Heart left ventricle (tissue), 16 donors: Measurements from ENCODE around the gene SIN3A. TPM values are rescaled to one million over a fixed set of nuclear protein-coding genes. Genes with fewer than 3 reads are reported as not detected.

Experiments
- ATAC-seq, 4 donors: fragments of 200-7000 bp; cut with Tn5 transposase; one replicate each; pipeline ENCODE4 v1.9.1; 2020 to 2022; ENCODE audit warnings: moderate library complexity in 4 of 4, mild to moderate bottlenecking in 3 of 4, moderate number of reproducible peaks in 1 of 4
- DNase-seq, 5 donors: peaks; one replicate each; pipeline ENCODE4 v3.0.0-alpha.2; 2020
- H3K27ac ChIP-seq, 12 donors: fragments of 200-600 bp; sonication (generic) in 4 of 12; one replicate each; pipeline versions ENCODE4 v1.5.0 to v1.8.0; 2016 to 2022; ENCODE audit warnings: mild to moderate bottlenecking in 2 of 12
- H3K27me3 ChIP-seq, 9 donors: fragments of 200-600 bp; sonication (generic) in 2 of 9; one replicate each; pipeline versions ENCODE4 v1.5.1 to v1.8.0; 2016 to 2022; ENCODE audit warnings: mild to moderate bottlenecking in 3 of 9
- H3K36me3 ChIP-seq, 9 donors: fragments of 200-600 bp; sonication (generic) in 2 of 9; one replicate each; pipeline versions ENCODE4 v1.5.0 to v1.8.0; 2018 to 2022; ENCODE audit warnings: mild to moderate bottlenecking in 2 of 9
- H3K4me1 ChIP-seq, 12 donors: fragments of 200-600 bp; sonication (generic) in 4 of 12; one replicate each; pipeline versions ENCODE4 v1.5.0 to v1.8.0; 2016 to 2022; ENCODE audit warnings: mild to moderate bottlenecking in 3 of 12
- H3K4me3 ChIP-seq, 12 donors: fragments of 200-600 bp; sonication (generic) in 4 of 12; one replicate each; pipeline versions ENCODE4 v1.5.0 to v1.8.0; 2017 to 2022; ENCODE audit warnings: mild to moderate bottlenecking in 9 of 12, moderate library complexity in 4 of 12
- H3K9me3 ChIP-seq, 12 donors: fragments of 200-600 bp; sonication (generic) in 4 of 12; one replicate each; pipeline versions ENCODE4 v1.5.0 to v1.8.0; 2016 to 2022; ENCODE audit warnings: mild to moderate bottlenecking in 1 of 12
- POLR2A ChIP-seq, 2 donors: fragments of 450-650 bp; IDR thresholded peaks; one replicate each; pipeline ENCODE4 v1.6.1; 2017; ENCODE audit warnings: antibody characterized with exemption in 2 of 2, mild to moderate bottlenecking in 2 of 2, moderate library complexity in 2 of 2
- WGBS, 4 donors: extraction: QIAGEN DNeasy Blood & Tissue Kit in 2 of 4; methylation state at CpG; one replicate each; pipeline versions ENCODE4 v1.1.5 to v1.1.7; 2013 to 2018; 5-methylcytosine and 5-hydroxymethylcytosine counted together
- intact Hi-C, 10 donors: fragments of 100-400 bp; cut with DNase I; formaldehyde crosslinking; loops; one replicate each; pipeline versions ENCODE4 v1.11.1 to v1.14.2; 2022
- polyA plus RNA-seq, 2 donors: library from polyadenylated mRNA; stranded (reverse); fragments of 200-250 nt; gene quantifications; one replicate each; pipeline ENCODE4 v1.2.3, GENCODE V29; 2013
- total RNA-seq, 9 donors: library from RNA; depleted of rRNA in 2 of 9; stranded (reverse); fragments of >200 nt in 2 of 9; fragmentation: NEBNext Ultra II Directional in 3 of 9; extraction: Animal tissue kit (Norgen Biotek cat#: 25700) in 3 of 9; gene quantifications; one replicate each; pipeline versions ENCODE4 v1.1.0 to v1.2.4, GENCODE V29; 2016 to 2023
- TF ChIP-seq, protein P1 (sequence below), 12 donors: fragments of 200-600 bp; sonication (generic) in 4 of 12; IDR thresholded peaks; one replicate each; pipeline versions ENCODE4 v1.5.0 to v1.8.0; 2018 to 2022; ENCODE audit warnings: antibody characterized with exemption in 12 of 12, mild to moderate bottlenecking in 5 of 12
- donor health status: ischemic (EF 13 %, LVEDD 7.1; RV severe dilation, severe dysfunction).
- donor health status: healthy with polysubstance abuse.
- donor health status: DM: no; HTN: yes; CAD: no.
- donor health status: DM: no; HTN: no; CAD: no.
- donor health status: ischemic (EF 25% LVEDD 6.9; RV normal size, moderate dysfunction).
- donor health status: ischemic (EF 25% LVEDD 5.7; RV mildly dilated, moderate dysfunction).
- donor health status: healthy.
- donor health status: DM: yes; HTN: yes; CAD: no.
- donor health status: ischemic (EF 35%, LVEDD 5.7; RV mildly dilated, moderate dysfunction).
- donor health status: nonischemic (EF 11% LVEDD 7.7; RV severe dilation, severe dysfunction).
- donor health status: DM: yes; HTN: yes; CAD: no.
- donor health status: PGD.
- donor health status: ischemic (EF 29% LVEDD 5.4; RV normal size, mild dysfunction).
- donor health status: nonischemic (EF 23%, LVEDD 6.1; RV moderate dilation, normal function).

The SIN3A gene
- total and polyA plus RNA-seq, 11 donors, result 5.6 to 43.5 (median 31.3) TPM

DNA sequence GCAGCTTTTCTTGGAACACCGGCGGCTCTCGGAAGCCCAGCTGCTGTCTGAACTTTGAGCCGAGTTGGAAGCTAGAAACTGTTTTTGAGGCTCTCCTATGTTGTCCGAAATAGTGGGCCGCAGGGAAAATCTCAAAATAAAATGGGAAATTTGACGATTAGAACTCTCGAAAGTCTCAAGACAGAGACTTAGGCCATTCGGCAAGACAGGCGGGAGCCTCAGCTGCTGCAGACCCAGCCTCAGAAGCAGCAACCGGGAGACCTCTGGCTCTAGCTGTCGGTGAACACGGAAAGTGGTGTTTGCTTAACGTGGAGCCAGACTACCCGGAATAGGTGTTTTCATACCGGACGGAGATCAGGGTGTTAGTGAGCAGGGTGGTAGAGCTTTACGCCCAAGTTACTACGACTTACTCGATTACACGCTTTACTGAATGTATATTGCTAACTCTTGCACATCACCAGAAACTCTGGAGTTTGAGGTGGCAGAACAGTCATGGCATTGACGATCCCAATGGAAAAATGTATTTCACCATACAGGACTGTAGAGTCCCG lies 82.7 kb downstream of the SIN3A start:
- intact Hi-C loops, result loop anchor here in 8 of 10 donors (1.0 to 10.0 kb wide), 10 partner anchors 34 to 434 kb away; partner anchors contain the start of genes SIN3A (in 7 of the 8), IMP3 (in 1 of the 8), SNUPN (in 1 of the 8) and SNX33 (in 1 of the 8)
- TF ChIP-seq POLR2A (IDR thresholded peaks at IDR 0.05), result no peak
- TF ChIP-seq, protein P1, sequence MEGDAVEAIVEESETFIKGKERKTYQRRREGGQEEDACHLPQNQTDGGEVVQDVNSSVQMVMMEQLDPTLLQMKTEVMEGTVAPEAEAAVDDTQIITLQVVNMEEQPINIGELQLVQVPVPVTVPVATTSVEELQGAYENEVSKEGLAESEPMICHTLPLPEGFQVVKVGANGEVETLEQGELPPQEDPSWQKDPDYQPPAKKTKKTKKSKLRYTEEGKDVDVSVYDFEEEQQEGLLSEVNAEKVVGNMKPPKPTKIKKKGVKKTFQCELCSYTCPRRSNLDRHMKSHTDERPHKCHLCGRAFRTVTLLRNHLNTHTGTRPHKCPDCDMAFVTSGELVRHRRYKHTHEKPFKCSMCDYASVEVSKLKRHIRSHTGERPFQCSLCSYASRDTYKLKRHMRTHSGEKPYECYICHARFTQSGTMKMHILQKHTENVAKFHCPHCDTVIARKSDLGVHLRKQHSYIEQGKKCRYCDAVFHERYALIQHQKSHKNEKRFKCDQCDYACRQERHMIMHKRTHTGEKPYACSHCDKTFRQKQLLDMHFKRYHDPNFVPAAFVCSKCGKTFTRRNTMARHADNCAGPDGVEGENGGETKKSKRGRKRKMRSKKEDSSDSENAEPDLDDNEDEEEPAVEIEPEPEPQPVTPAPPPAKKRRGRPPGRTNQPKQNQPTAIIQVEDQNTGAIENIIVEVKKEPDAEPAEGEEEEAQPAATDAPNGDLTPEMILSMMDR (IDR thresholded peaks at IDR 0.05), result no peak
- ATAC-seq (peak in 3 of 4 donors; percentile 1 to 5 (median 1)), DNase-seq (no peak)
- Histone ChIP-seq H3K4me3 (peak overlapping the region; percentile 63 to 100 (median 86)), H3K9me3 (no peaks in the 10 kb centered on the region), H3K4me1 (peaks cover 0 to 23% (median 16%) of the 10 kb centered on the region in 12 donors), H3K27me3 (no peaks in the 10 kb centered on the region), H3K36me3 (peaks cover 0 to 77% (median 67%) of the 10 kb centered on the region in 9 donors), H3K27ac (peak overlapping the region; percentile 92 to 100 (median 98))
- 6 to 8% (median 7%) methylated on average over 18 to 23 of the region's 23 CpGs for WGBS, 4 donors

- intact Hi-C loops, result loop anchor here in 8 of 10 donors (1.0 to 10.0 kb wide), 10 partner anchors 33 to 434 kb away; partner anchors contain the start of genes SIN3A (in 7 of the 8), IMP3 (in 1 of the 8), SNUPN (in 1 of the 8) and SNX33 (in 1 of the 8)
- ATAC-seq, result peak; percentile 95 to 98 (median 96)
- H3K36me3 ChIP-seq, result peaks cover 0 to 77% (median 67%) of the 10 kb centered on the region in 9 donors
- H3K4me1 ChIP-seq, result peaks cover 0 to 23% (median 16%) of the 10 kb centered on the region in 12 donors
- TF ChIP-seq, protein P1 (IDR thresholded peaks at IDR 0.05), result peak; percentile 52 to 93 (median 70)
- peak in 1 of 2 donors; percentile 77 for TF ChIP-seq POLR2A (IDR thresholded peaks at IDR 0.05)
- H3K27ac ChIP-seq, result peak within 1 kb of the TSS; percentile 92 to 100 (median 98)
- peak within 1 kb of the TSS; percentile 63 to 100 (median 86) for H3K4me3 ChIP-seq
- DNase-seq, result peak; percentile 94 to 97 (median 97)
- WGBS, 4 donors, result 0 to 1% (median 0%) methylated on average over 11 to 67 of the region's 67 CpGs
- H3K27me3 ChIP-seq, result no peaks in the 10 kb centered on the region
- no peaks in the 10 kb centered on the region for H3K9me3 ChIP-seq
Measured at GRCh38 chr15:75367913-75368688, 83.4 kb downstream of the SIN3A start, which contains the start of gene MAN2C1. TSS of gene MAN2C1 (minus strand) at chr15:75368607. CDS start at chr15:75368583, 24 bp downstream.

- WGBS, 4 donors, result 39 to 44% (median 41%) methylated on average over 7 of the region's 7 CpGs
- intact Hi-C loops, result loop anchor here in 8 of 10 donors (5.0 to 10.0 kb wide), 7 partner anchors 85 to 435 kb away; partner anchors contain the start of genes SIN3A (in 6 of the 8), IMP3 (in 1 of the 8) and SNX33 (in 1 of the 8)
- ATAC-seq (peak in 1 of 4 donors; percentile 0), DNase-seq (no peak)
- Histone ChIP-seq H3K9me3 (no peaks in the 10 kb centered on the region), H3K4me3 (peak overlapping the region; percentile 63 to 100 (median 86)), H3K27me3 (no peaks in the 10 kb centered on the region), H3K4me1 (peaks cover 0 to 23% (median 16%) of the 10 kb centered on the region in 12 donors), H3K36me3 (peaks cover 0 to 78% (median 67%) of the 10 kb centered on the region in 9 donors), H3K27ac (peak overlapping the region in 11 of 12 donors; percentile 96 to 100 (median 98))
- TF ChIP-seq, protein P1 (IDR thresholded peaks at IDR 0.05), result no peak
- no peak for TF ChIP-seq POLR2A (IDR thresholded peaks at IDR 0.05)
Measured at GRCh38 chr15:75367406-75367912, 84.0 kb downstream of the SIN3A start.
